ENCODE data around the gene ZNF202.
A peak's percentile ranks its signal among the peaks of the same experiment; 100 is the strongest.
"Not testable (repeated sequence)": the region's sequence is repeated elsewhere in the genome, so short reads cannot be mapped to it uniquely, and the experiment has no call there.

Gene ZNF202

GRCh38 chr11:123741159-123742030 lies at the start of gene ZNF202:
Gene ZNF202 (minus strand): TSS chr11:123741660. CDS start chr11:123730888, 10,772 bp downstream.
- peak; percentile 83 to 89 for DNase-seq

GRCh38 chr11:123783536-123783935 lies 42.1 kb upstream of the ZNF202 start:
- no peak for DNase-seq

- DNase-seq: no peak
Measured at GRCh38 chr11:123778511-123778910, 37.1 kb upstream of the ZNF202 start.

GRCh38 chr11:123775715-123776549 lies 34.5 kb upstream of the ZNF202 start:
- no peak for DNase-seq

- DNase-seq: no peak
Measured at GRCh38 chr11:123775289-123775688, 33.8 kb upstream of the ZNF202 start.

- no peak for DNase-seq
Measured at GRCh38 chr11:123773959-123774358, 32.5 kb upstream of the ZNF202 start.

- no peak for DNase-seq
Measured at GRCh38 chr11:123773026-123773425, 31.6 kb upstream of the ZNF202 start.

- DNase-seq: no peak
Measured at GRCh38 chr11:123771664-123772063, 30.2 kb upstream of the ZNF202 start.

- no peak for DNase-seq
Measured at GRCh38 chr11:123770712-123771111, 29.3 kb upstream of the ZNF202 start.

- DNase-seq: no peak
Measured at GRCh38 chr11:123765601-123766000, 24.1 kb upstream of the ZNF202 start.

- no peak for DNase-seq
Measured at GRCh38 chr11:123762422-123762821, 21.0 kb upstream of the ZNF202 start.

GRCh38 chr11:123760894-123761293 lies 19.4 kb upstream of the ZNF202 start:
- DNase-seq: no peak

- no peak for DNase-seq
Measured at GRCh38 chr11:123757976-123758375, 16.5 kb upstream of the ZNF202 start.

- DNase-seq: no peak
Measured at GRCh38 chr11:123755813-123756212, 14.4 kb upstream of the ZNF202 start.

GRCh38 chr11:123755344-123755743 lies 13.9 kb upstream of the ZNF202 start:
- DNase-seq: no peak

GRCh38 chr11:123754101-123754568 lies 12.7 kb upstream of the ZNF202 start, which contains the start of gene OR6X1:
Gene OR6X1 (minus strand): TSS chr11:123754518. CDS start chr11:123754518, 0 bp downstream.
- DNase-seq: no peak

GRCh38 chr11:123753110-123753509 lies 11.7 kb upstream of the ZNF202 start:
- no peak for DNase-seq

GRCh38 chr11:123751781-123752180 lies 10.3 kb upstream of the ZNF202 start:
- no peak for DNase-seq

GRCh38 chr11:123748349-123748748 lies 6.9 kb upstream of the ZNF202 start:
- not testable (repeated sequence) for DNase-seq

- no peak for DNase-seq
Measured at GRCh38 chr11:123745764-123746451, 4.4 kb upstream of the ZNF202 start.

GRCh38 chr11:123742724-123743120 lies 1.3 kb upstream of the ZNF202 start:
- no peak for DNase-seq

GRCh38 chr11:123742031-123742723 lies 717 bp upstream of the ZNF202 start:
- DNase-seq: peak in 1 of 2 donors; percentile 40

Data from hippocampal formation (tissue), 2 donors.